HG03097 (cell line): ENCODE measurements around the gene FYB1.

Experiments
- ATAC-seq: cut with Tn5 transposase; IDR thresholded peaks from one replicate; pipeline ENCODE4 v1.9.1; 2021; ENCODE audit not compliant: unreplicated experiment, low FRiP score

The FYB1 gene

GRCh38 chr5:39064450-39064849, 154.9 kb downstream of the FYB1 start:
- no peak for ATAC-seq

DNA sequence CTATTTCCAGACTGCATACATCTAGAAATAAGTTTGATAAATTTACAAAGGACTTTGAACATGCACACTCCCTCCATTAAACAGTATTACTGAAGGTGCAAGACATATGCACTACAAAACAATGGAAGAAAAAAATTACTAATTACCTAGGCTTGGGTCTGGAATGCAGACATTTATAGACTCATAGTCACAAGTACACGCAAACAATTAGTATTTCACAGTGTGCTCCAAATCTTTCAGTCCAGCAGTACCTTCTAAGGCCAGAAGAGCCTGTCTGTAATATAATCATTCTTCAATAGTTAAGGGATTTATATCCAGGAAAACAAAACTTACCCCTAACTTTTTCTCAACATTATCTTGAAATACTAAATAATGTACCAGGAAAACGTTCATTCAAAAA, 156.3 kb downstream of the FYB1 start:
- no peak for ATAC-seq

DNA sequence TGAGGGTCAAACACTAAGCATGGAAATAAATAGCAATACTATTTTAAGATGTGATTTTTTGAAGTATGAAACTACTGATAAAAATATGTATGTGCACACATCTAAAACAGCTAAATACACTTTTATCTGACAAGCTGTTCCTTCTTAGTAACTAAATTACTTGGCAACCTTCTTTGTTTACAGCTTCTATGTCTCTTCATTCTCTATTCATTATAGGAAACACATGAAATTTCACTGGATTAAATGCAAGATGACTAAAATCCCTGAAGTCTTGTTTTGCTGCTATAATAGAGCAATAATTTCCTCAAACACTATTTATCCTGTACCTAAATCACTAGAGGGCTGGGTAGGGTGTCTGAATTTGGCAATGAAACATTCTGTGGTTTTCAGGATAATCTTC, 156.8 kb downstream of the FYB1 start:
- ATAC-seq = no peak

DNA sequence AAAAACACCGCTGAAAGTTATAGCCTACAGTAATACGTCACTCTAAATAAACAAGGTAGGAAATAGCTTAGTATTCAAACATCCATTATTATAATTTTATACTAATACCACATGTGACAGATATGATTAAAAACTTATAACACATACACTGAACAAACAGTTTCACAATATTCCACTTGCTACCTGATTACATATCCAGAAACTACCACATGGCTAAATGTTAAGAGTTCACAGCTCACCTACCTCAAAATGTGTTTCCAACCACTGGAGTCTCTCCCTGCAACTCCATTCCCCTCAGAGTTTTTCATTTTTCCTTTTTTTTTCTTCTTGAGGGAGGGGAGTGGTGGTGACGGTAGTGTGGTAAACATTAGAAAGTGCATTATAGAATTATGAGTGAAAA, 157.3 kb downstream of the FYB1 start:
- ATAC-seq = no peak

GRCh38 chr5:39059064-39059463, 160.3 kb downstream of the FYB1 start:
- no peak for ATAC-seq

GRCh38 chr5:39058178-39058921, 161.0 kb downstream of the FYB1 start:
- ATAC-seq = peak; percentile 49

DNA sequence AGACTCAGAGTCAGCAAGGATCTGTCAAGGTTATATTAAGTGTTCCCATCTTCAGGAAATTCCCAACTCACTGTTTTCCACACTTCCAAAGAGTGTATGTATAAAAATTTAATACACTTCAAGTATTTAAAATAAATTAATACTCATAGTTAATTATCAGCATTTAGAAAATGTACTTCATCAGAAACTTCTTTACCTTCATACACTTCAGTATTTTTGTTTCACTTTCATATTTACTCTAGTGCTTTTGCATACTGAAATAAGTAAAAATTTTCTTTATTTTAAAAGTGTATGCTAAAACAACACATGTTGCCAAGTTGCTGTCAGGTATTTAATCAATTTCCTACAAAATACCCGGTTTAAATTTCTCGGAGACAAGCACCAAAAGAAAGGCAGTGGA, 161.6 kb downstream of the FYB1 start:
- ATAC-seq = no peak

- ATAC-seq = no peak
Observed at GRCh38 chr5:39055768-39056398, 163.5 kb downstream of the FYB1 start.
